HUDEP-2 (cell line): Measurements from ENCODE around the gene TASP1.
"Not testable (repeated sequence)": the region's sequence is repeated elsewhere in the genome, so short reads cannot be mapped to it uniquely, and the experiment has no call there.

Source experiments
- DNase-seq, 76 experiments: peaks; one replicate each; lab custom pipeline; 2025; ENCODE audit not compliant: unreplicated experiment in 76 of 76; lab: John Stamatoyannopoulos, UW

Gene TASP1

GRCh38 chr20:13412806-13413445 is 225.8 kb downstream of the TASP1 start:
- no peak for DNase-seq

DNA sequence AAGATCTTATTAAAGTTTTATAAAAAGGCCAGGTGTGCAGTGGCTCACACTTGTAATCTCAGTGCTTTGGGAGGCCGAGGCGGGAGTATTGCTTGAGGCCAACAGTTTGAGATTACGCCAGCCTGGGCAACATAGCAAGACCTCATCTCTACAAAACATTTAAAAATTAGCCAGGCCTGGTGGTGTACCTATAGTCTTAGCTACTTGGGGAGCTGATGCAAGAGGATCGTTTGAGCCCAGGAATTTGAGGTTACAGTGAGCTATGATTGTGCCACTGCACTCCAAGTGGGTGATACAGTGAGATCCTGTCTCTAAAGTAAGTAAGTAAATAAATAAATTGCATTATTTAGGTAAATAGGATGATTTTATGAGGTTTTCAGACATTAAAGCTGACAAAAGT is 234.4 kb downstream of the TASP1 start:
- no peak for DNase-seq

- DNase-seq, result no peak
Measured at GRCh38 chr20:13403453-13403852, 235.3 kb downstream of the TASP1 start.

DNA sequence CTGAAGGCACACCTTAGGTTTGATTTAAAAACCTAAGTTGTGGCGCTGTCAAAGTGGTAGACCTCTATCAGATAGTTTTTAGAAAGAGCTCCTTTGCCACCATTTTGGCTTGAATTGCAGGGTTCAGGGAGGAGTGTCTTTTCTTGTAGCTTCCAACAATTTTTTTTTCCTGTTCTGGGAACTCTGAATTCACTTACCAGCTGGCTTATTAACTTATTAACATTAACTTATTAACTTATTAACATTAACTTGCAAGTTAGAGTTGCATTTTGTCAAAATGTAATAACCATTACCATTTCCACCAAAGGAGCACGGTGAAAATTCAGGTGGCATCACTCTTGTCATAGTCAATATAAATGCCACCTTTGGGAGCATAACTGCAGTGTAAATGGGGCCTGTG is 235.7 kb downstream of the TASP1 start:
- DNase-seq, result no peak

DNA sequence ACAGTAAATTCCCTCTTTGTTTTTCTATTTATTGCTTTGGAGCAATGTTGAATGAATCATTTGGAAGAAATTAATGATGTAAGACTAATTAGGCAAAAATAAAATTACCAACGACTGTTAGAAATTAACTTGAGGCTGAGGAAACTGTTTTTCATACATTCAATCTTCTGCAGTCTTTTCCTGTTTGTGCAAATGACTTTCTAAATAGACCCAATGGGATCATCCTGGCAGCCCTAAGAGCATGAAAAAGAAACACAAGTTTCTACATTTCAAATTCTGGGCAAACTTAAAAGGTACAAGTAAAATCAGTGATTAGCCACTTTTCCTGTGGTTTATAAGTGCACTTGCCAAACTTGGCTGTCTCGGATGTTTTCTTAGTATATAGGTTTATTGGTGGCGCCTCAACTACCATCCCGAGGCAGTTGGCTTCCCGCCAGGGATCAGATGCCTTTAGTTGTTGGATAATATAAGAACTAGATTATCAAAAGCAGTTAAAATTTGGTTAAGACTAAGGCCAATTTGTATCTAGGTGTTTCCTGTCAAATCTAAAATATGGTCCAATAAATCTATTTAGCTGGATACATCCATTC is 236.5 kb downstream of the TASP1 start:
- DNase-seq, result no peak

- no peak for DNase-seq
Measured at GRCh38 chr20:13401596-13401995, 237.1 kb downstream of the TASP1 start.

GRCh38 chr20:13400453-13400852 is 238.3 kb downstream of the TASP1 start:
- DNase-seq, result no peak

GRCh38 chr20:13397300-13397724 is 241.4 kb downstream of the TASP1 start:
- no peak for DNase-seq

GRCh38 chr20:13396826-13397225 is 241.9 kb downstream of the TASP1 start:
- DNase-seq, result no peak

DNA sequence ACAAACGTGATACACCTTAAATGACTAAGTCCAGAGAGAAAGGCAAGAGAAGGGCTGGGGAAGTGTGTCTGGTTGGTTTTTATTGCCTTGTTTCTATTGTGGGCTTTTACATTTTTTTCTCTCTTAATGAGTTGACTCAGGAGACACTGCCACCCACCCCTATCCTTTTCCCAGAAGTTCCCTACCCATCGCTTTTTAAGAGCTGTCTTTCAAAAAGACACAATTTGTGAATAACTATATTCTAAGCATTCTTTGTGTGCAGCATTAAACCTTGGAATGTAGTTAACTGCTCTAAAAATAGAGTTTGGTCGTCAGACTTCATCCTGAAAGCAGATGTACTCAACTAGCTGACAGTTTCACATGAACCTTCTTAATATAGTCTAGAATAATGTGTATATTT is 242.7 kb downstream of the TASP1 start:
- no peak for DNase-seq

- no peak for DNase-seq
Measured at GRCh38 chr20:13395232-13395631, 243.5 kb downstream of the TASP1 start.

- no peak for DNase-seq
Measured at GRCh38 chr20:13392391-13392790, 246.3 kb downstream of the TASP1 start.

DNA sequence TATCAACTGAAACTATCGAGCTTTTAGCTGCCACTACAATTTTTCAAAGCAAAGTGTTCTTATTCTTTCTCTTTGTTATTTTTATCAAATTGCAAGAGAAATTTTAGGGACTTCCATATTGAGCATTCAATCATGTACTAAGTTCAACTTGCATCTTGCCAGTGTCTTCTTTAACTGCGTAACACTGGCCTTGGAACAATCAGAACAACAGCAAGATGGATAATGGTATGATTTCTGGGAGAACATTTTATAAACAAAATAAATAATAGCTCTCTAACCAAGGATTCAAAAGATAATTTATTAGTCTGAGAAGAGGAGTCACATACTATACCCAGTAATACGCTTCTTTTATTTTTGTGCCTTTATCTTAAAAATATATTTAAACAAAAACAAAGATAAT is 249.6 kb downstream of the TASP1 start:
- no peak for DNase-seq

- DNase-seq, result no peak
Measured at GRCh38 chr20:13384132-13384531, 254.6 kb downstream of the TASP1 start.

GRCh38 chr20:13382786-13383185 is 255.9 kb downstream of the TASP1 start:
- no peak for DNase-seq

DNA sequence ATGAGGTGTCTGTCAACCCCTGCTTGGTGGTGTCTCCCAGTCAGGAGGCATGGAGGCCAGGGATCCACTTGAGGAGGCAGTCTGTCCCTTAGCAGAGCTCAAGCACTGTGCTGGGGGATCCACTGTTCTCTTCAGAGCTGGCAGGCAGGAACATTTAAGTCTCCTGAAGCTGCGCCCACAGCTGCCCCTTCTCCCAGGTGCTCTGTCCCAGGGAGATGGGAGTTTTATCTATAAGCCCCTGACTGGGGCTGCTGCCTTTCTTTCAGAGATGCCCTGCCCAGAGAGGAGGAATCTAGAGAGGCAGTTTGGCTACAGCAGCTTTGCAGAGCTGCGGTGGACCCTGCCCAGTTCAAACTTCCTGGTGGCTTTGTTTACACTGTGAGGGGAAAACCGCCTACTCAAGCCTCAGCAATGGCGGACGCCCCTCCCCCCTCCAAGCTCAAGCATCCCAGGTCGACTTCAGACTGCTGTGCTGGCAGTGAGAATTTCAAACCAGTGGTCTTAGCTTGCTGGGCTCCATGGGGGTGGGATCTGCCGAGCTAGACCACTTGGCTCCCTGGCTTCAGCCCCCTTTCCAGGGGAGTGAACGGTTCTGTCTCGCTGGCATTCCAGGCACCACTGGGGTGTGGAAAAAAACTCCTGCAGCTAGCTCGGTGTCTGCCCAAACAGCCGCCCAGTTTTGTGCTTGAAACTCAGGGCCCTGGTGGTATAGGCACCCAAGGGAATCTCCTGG is 258.1 kb downstream of the TASP1 start:
- DNase-seq, result not testable (repeated sequence)

DNA sequence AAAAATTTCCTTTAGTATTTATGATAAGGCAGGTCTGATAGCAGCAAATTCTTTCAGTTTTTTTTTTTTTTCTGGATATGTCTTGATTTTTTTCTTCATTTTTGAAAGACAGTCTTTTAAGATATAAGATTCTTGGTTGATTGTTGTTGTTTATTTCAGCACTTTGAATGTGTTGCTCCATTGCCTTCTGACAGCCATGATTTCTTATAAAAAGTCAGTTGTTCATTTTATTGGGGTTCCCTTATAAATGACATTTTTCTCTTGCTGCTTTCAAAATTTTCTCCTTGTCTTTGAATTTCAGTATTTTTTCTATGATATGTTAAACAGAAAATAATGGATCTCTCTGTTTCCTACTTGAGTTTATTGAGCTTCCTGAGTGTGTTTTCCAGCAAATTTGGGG is 265.3 kb downstream of the TASP1 start:
- DNase-seq, result no peak

DNA sequence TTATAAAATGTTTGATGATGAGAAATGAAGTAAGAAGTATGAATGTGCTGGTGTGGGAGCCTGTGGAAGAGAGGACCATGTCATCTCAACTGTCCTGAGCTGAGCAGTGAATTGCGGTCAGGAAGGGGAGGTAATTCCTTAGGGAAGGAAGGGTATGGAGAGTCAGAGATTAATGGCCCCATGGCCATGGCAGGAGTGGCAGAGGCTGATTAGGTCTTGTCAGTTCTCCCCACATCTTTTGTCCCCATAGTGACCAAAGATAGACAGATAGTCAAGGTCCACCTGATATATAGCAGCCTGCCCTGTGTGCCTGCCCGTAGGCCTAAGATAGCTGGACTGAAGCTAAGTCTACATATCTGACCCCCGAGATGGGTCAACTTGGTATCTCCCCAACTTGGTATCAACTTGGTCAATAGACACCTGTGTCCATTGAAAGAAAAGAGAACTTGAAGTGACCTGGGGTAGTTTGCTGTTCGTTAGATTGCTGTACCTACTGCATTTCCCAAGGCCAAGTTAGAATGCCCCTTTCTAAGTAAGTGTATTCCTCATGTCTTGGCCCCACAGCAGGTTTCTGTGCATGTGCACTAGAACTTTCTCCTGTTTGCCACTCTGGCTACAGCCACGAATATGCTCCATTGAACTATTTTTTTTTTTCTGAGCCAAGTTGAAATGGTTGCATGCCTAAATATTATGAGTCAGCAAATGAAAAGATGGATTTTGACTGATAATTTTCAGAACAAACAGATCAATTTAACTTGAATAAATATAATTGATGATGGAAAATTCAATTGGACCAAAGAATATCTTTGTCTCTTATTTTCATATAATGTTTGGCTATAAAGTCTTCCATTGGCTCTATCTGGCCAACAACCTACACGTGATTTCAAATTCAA is 274.2 kb downstream of the TASP1 start:
- DNase-seq, result no peak

DNA sequence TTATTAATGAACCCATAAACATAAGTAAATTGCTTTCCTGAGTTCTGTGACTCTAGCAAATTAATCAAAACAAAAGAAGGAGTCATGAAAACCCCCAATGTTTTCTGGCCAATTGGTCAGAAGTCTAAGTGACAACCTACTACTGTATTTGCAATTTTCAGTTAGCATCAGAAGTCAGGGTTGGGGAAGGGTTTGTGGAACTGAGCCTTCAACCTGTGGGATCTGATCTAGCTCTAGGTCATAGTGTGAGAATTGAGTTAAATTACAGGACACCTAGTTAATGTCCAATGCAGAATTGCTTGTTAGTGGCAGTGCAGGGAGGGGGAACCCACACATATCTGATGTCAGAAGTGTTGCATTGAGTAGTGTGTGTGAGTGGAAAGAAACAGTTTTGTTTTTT is 275.3 kb downstream of the TASP1 start:
- no peak for DNase-seq

DNA sequence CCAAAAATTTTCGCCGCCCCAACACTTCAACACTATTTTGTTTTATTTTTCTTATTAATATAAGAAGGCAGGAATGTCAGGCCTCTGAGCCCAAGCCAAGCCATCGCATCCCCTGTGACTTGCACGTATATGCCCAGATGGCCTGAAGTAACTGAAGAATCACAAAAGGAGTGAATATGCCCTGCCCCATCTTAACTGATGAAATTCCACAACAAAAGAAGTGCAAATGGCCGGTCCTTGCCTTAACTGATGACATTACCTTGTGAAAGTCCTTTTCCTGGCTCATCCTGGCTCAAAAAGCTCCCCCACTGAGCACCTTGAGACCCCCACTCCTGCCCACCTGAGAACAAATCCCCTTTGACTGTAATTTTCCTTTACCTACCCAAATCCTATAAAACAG is 276.6 kb downstream of the TASP1 start:
- not testable (repeated sequence) for DNase-seq

DNA sequence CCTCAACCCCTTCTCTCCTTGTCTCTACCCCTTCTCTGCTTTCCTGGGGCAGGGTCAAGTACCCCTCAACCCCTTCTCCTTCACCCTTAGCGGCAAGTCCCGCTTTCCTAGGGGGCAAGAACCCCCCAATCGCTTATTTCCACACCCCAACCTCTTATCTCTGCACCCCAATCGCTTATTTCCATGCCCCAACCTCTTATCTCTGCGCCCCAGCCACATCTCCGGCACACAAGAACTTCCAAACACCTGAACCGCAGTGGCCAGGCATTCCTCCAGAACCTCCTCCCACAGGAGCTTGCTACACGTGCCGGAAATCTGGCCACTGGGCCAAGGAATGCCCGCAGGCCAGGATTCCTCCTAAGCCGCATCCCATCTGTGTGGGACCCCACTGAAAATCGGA is 279.8 kb downstream of the TASP1 start:
- not testable (repeated sequence) for DNase-seq
